NCI-H774 (cell line): ENCODE measurements around the gene PAWR.

Experiments used
- DNase-seq: peaks from one replicate; lab custom pipeline; 2025; lab: John Stamatoyannopoulos, UW

PAWR gene

DNA sequence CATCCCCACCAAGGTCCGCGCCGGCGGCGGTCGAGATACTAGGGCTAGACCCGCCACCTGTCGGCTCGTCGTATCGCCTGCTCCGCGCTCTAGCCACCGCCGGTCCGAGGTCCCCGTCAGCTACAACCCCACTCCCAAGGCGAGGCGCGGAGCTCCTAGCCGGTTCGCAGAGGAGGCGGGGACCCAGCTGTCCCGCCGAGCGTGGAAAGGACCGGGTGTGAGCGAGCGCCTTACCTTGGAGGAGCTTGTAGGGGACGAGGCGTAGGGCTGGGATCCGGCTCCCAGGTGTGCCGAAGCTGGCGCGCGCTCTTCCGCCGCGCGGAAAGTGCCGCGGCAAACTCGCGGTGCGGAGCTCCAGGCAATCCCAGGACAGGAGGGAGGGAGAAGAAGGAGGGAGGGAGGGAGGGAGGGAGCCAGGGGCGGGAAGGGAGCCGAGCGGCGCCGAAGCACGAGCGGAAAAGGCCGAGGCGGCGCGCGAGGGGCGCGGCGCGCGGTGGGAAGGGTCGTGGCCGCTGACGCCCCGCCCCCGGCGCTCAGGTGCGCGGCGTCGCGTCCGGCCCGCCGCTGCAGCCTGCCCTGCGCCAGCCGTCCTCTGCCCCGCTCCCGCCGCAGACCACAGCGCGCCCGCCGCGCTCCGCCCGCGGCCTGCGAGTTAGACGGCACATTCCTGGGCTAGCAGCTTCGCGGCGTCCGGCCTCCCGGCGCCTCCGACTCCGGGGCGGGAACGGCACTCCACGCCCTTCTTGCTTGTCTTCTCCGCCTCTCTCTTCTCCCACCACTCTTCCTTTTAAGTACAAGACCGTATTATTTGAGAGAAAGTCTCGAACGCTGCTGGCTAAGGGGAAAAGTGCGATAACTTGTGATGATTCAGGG is at the start of gene PAWR:
PAWR (minus strand) TSS at position 327 of the 873 bp plus-strand sequence. CDS start 720 bp downstream, outside the sequence.
- DNase-seq: peak; percentile 95

DNA sequence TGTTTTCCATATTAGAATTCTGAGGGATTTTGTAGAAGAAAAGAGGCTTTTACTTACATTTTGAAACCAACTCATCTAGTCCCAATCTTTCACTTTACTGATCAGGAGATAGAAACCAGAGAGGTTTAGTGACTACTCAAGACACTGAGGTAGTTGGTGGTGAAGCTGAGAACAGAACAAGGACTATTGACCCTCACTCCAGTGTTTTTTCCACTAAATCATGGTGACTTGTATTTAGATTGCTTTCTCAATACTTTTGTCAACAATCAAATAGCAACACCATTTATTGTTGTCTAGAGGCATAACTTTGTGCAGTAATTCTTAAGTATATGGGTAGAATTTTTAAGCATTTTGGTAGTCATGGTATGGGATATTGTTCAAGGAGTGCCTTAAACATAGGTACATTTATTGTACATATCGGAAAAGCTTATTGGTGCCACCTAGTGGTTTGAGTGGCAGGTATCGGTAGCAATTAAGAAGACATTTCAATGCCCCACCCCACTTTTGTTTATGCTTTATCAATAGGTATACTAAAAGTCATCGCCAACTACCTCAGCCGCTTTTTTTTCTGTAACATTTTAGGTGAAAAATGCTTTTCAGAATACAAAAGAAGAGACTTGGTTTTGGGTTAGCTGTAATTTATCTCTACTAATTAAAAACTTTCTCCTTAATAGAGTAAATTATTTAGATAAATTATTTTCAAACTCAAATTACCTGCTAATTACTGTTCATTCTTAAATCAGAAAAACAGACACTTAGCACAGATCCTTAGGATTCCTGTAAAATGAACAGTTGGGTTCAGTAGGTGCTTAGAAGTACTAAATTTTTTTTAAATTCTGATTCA is 47.3 kb upstream of the PAWR start:
- peak; percentile 59 for DNase-seq

- no peak for DNase-seq
Measured at GRCh38 chr12:79732638-79733037, 41.9 kb upstream of the PAWR start.

- no peak for DNase-seq
Measured at GRCh38 chr12:79725987-79726386, 35.2 kb upstream of the PAWR start.

DNA sequence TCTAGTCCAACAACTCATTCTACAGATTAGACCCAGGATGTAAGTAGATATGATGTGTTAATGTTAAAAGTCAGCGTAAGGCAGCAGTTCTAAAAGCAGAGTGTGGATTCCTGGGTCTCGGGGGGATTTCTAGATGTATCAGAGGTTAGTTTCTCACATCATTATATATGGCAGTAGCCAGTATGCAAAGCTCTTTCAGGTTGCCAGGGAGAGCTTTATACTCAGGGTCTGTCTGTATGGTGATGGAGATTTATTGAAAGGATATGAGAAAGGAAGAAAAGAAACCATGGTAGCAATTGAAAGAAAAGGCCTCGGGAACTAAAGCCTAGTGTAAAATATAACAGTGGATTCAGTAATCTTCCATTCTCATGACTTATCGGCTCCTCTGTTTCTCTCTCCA is 26.2 kb upstream of the PAWR start:
- DNase-seq: no peak

DNA sequence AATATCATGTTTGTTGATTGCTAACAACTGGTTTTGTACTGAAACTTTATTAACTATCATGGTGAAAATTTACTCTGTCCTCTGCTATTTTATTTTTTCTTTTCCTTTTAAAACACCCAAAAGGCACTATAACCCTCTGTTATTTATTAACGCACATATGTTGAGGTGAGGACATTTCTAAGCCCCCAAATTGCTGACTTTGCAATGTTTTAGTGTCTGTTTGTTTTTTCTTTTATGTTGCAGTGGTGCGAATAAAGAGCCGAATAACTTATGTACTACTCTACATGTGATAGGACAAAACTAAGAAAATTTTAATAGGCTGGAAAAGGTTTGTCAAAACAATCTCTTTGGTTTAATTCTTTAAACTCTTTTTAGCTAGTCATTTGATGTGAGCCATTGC is 24.5 kb upstream of the PAWR start:
- DNase-seq: no peak

GRCh38 chr12:79710707-79711483 is 20.1 kb upstream of the PAWR start:
- no peak for DNase-seq

DNA sequence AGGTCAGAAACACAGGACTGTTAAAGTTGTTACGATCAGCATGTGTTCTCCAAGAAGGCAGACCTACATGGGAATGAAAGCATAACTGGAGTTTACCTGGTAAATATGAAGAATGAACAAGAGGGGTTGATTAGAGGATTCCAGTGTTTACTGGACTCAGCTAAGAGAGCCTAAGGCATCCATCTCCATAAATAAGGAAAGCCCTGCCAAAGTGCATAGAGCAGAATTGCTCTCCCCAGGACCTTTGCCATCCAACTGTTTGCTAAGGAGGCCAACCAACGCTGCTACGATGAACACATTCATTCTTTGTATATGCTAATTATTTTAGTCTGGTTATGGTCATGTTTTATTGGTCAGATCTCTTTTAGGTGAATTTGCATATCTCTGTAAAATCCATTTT is 17.1 kb upstream of the PAWR start:
- DNase-seq: no peak

GRCh38 chr12:79706676-79707075 is 15.9 kb upstream of the PAWR start:
- DNase-seq: no peak

DNA sequence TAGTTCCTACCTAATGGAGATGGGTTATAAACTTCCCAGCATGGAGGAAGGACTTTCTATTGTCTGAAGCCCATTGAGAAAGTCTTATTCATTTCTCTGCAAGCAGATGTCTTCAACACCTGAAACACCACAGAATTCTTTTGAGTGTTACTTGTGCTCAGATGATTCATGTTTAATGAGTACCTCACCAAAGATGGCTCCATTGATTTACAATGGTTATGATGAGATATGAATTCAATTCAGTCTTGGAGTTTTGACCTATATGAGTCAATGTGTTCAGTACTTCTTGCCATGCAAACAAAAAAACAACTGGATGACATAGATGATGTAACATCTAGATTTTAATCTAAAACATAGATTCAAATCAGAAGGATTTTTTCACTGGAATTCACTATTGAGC is 15.4 kb upstream of the PAWR start:
- no peak for DNase-seq

DNA sequence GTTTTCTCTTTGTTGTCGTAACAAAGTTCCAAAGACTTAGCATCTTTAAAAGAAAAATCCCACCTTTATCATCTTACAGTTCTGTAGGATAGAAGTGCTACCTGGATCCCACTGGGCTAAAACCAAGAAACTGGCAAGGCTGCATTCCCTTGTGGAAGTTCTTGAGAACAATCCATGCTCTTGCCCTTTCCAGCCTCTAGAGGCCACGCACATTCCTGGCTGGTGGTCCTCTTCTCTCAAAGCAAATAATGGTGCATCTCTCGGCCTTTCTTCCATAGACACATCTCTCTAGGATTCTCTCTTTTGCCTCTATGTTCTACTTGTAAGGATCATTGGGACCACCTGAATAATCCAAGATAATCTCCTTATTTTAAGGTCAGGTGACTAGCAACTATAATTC is 8.2 kb upstream of the PAWR start:
- no peak for DNase-seq

GRCh38 chr12:79696416-79696815 is 5.7 kb upstream of the PAWR start:
- no peak for DNase-seq

GRCh38 chr12:79692860-79693577 is 2.3 kb upstream of the PAWR start:
- DNase-seq: no peak

DNA sequence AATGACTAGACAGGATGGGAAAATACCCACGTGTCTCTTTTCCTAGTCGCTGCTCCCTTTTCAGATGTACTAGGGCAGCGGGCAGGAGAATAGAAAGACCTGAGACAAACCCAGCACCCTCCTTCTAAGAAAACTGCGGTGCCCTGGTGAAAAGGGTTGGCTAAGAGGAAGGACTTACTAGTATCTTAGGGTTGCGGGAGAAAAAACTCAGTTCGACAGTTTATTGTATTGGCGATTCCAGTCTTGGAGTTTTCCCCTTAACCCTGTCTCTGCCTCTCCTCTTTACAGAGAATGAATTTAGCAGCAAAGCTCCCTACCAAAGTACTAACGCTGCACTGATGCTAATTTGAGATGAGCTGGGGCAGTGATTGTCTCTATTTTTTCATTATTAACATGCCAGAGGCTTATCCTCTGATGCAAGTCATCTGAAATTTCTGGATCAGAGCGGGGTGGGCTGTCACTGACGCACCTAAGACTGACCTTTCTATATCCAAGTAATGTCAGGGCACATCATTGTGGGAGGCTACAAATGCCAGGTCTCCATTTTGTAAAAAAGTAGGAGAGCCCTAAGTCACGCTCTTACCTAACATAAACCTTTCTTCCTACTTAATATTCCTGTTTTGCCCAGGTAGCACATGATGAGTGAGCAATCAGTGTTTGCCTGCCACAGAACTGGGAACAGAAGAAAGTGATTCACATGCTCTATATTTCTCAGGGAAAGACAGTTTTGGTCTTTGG is 916 bp upstream of the PAWR start:
- DNase-seq: peak; percentile 72

GRCh38 chr12:79690142-79690637 is 574 bp downstream of the PAWR start:
- peak; percentile 63 for DNase-seq

GRCh38 chr12:79689477-79690141 is 1.2 kb downstream of the PAWR start:
- DNase-seq: no peak

DNA sequence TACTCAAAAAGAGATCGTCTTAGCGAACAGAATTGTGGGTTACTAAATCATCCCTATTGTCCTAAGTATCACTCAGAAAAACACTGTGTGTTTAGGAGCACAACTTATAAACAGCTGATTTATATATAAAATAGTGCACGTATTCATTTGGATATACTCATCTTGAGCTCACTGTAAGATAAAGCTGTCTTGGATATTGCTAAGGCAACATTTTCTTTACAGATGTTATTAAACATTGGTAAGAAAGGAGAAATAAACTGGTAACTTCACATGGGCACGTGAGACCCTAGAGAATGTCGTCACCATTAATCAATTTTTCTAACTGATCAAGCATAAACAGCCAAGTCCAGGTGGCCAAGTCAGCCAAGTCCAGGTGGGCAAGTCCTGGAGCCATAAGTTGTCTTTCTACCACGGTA is 1.7 kb downstream of the PAWR start:
- no peak for DNase-seq

DNA sequence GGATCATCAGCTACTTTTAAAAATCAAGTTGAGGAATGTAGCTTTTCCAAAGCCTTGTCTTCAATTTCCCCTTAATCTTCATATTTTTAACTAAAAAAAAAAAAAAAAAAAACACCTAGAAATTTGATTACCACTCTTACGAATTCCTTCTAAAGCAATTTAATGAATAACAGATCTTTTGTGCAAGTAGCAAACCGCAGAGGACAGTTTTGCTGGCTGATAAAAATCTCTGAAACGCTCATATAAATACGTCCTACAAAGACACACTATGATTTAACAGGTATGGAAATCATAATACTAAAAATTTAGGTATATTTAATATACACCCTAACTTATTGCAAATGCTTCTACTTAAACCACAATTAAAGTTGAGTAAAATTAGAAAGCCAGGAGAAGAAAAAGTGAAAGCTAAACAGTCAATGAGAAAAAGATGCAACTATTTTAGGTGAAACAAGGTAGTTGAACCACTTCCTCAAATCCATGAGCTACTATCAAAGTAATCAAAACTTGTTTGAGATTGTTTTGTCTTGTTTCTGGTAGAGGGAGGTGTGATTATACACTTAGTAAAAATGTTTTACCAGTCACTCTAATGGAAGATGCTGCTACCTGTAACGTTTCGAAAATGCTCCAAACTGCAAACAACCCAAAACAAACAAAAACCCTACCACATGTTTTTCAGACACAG is 2.2 kb downstream of the PAWR start:
- DNase-seq: no peak

DNA sequence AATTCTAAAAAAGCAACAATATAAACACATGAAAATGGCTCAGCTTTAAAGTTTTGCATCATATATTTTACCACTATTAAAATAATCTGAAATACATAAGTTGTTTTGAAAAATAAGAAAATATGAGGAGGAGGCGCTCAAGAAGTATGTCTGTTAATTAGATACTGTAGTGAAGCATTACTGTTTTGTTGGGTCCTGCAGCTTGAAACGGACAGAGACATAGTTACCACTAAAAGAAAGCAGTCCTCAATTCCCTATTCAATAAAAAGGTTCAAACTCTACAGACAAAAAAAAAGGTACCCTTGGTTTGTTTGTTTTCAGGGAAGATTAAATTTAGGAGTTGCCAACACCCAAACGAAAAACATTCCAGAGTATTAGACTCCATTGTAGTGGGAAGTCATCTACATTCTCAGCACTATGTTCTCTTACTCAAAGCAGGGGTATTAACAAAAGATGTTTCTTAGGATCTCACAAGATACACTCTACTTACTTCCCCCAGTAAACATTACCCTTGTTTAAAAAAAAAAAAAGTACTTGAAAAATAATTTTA is 3.0 kb downstream of the PAWR start:
- no peak for DNase-seq
